Loucy (cell line): ENCODE data around the gene RGSL1.

Experiments used
- EZH2phosphoT487 ChIP-seq: fragments of 200-600 bp; IDR thresholded peaks from 2 replicates; pipeline ENCODE4 v1.6.1; 2018; ENCODE audit warnings: antibody characterized with exemption, mild to moderate bottlenecking, moderate library complexity, borderline replicate concordance
- TF ChIP-seq, protein P1 (sequence below): fragments of 200-600 bp; sonication (generic); conservative IDR thresholded peaks from 2 replicates; pipeline ENCODE4 v1.5.1; 2014; ENCODE audit warnings: mild to moderate bottlenecking, antibody characterized with exemption, low read length

DNA sequence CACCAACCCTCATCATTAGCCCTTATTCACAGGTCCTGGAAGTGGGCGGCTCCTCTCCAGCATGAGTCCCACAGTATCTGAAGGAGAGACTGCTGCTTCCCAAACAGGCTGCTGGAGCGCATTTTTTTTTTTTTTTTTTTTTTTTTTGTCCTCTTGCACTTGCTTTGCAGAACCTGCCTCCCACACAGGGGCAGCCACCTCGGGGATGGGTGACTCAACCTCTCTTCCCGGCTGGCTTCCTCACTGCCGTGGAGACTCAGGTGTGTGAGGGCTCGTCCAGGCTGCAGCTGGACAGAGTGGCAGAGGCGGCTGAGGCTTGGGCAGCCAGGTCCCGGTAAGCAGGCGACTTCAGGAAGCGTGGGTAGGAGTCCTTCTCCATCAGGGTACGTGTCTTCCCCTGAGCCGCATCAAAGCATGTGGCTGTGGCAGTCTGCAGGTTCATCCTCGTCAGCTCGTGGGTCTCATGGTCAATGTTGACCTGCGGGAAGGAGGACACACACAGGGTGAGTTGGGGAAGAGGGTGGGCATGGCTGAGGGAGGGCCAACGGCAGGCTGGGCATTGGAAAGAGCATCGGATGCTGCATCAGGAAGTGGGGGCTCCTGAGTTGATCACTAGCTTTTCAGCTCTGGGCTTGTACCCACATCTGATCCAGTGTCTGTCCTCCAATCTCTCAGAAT, 150.2 kb downstream of the RGSL1 start:
- TF ChIP-seq, protein P1, sequence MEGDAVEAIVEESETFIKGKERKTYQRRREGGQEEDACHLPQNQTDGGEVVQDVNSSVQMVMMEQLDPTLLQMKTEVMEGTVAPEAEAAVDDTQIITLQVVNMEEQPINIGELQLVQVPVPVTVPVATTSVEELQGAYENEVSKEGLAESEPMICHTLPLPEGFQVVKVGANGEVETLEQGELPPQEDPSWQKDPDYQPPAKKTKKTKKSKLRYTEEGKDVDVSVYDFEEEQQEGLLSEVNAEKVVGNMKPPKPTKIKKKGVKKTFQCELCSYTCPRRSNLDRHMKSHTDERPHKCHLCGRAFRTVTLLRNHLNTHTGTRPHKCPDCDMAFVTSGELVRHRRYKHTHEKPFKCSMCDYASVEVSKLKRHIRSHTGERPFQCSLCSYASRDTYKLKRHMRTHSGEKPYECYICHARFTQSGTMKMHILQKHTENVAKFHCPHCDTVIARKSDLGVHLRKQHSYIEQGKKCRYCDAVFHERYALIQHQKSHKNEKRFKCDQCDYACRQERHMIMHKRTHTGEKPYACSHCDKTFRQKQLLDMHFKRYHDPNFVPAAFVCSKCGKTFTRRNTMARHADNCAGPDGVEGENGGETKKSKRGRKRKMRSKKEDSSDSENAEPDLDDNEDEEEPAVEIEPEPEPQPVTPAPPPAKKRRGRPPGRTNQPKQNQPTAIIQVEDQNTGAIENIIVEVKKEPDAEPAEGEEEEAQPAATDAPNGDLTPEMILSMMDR, result no peak
- TF ChIP-seq EZH2phosphoT487, result no peak
